HK-2 (cell line): ENCODE measurements around the gene FAM184B.
A peak's percentile ranks its signal among the peaks of the same experiment; 100 is the strongest.

ENCODE experiments used
- DNase-seq: peaks from one replicate; pipeline ENCODE4 v3.0.0-alpha.2; 2018; ENCODE audit not compliant: unreplicated experiment

Gene FAM184B

DNA sequence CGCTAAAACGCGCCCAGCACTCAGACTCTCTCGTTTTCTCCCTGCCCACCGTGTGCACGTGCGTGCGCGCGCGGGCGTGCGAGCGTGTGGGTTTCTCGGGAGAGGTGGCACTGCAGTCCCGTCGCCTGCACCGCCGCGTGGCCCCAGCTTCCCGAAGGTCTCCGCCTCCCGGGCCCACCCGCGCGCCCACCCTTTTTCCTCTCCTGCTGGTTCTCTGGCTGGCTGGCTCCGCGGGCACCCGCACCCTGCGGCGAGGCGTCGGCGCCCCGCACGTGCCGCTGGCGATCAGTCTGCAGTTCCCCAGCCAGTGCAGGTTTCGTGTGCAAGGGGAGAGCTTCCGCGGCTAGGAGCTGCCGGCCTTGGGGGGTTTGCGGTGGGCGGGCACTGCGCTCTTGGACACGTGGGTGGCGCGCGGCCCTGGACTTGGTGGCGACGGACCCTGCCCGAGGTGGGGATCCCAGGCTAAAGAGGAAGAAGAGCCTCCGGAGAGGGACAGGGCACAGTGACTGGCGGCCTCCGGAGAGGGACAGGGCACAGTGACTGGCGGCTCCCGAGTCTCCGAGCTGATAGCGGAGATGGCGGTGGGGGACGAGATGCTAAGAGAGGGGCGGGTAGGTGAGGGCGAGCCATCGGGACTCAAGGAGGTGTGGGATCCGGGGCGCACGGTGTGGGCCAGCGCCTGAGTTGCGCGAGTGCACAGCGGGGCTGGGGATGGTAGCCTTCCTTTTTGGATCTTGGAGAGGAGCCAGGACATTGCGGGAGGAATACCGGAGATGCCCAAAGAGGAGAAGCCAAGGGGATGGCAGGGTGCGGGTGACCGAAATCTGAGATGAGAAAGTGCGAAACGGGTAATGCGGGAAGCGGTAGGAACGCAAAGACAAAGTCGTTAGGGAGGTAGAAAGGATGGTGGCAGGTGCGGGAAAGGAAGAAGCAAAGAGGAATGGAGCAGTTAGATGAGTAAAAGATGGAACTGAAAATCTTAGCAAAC is at the start of gene FAM184B:
Gene FAM184B (minus strand): TSS at position 322 of the 988 bp plus-strand sequence. CDS start 322 bp downstream, outside the sequence.
- DNase-seq, result peak; percentile 35

DNA sequence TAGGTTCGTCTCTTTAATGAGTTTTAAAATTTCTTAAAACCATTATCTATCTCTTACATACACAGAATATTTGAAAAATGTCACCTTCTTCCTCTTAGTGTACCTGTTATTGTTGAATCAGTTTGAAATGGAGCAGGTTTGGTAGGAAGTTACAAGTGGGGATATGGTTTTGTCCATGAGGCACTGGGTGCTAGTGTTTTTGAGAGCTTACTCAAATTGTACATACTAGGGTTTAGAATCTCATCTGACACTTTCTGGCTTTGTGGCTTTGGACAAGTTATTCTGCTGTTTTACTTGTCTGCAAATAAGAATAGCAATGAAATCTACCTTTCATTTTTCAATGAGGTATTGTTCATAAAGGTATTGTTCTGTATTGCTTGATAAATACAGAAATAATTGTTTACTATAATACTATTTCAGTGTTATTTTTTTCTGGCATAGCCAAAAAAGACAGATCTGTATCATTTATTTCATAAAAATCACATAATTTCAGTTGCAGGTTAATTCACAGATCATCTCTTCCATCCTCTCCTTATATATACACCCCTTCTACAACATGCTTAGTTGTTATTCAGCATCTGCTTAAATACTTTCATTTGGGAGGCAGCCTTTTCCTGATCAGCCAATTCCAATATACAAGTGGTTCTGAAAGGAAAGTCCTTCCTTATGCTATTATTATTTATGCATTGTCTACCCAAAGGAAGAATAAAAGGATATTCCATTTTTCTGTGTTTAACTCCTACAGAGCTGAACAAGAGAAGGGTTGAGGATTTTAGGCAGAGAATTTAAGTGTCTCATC is 42.6 kb upstream of the FAM184B start:
- no peak for DNase-seq

DNA sequence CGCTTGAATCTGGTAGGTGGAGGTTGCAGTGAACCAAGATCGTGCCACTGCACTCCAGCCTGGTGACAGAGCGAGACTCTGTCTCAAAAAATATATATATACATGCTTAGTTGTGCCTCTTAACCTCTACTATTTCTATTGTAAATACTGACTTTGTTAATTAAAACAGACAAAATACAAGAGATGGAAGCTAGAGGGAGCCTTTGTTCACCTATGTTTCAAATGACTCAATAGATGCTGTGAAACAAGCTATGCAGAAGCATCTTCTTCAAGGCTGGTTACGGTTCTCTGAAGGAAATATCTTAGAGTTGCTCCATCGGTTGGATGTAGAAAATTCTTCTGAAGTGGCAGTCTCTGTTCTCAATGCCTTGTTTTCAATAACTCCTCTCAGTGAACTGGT is 35.6 kb upstream of the FAM184B start:
- DNase-seq, result no peak

DNA sequence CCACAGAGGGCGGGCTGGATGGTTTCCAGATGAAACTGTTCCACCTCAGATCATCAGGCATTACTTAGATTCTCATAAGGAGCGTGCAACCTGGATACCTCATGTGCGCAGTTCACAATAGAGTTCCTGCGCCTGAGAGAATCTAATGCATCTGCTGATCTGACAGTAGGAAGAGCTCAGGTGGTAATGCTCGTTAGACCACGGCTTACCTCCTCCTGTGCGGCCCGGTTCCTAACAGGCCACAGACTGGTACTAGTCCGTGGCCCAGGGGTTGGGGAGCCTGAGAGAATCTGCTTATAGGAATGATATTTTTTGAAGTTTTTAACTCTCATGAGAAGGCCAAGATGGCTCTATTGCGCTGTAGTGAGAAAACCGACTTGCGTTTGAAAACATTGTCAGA is 34.7 kb upstream of the FAM184B start:
- DNase-seq, result no peak

DNA sequence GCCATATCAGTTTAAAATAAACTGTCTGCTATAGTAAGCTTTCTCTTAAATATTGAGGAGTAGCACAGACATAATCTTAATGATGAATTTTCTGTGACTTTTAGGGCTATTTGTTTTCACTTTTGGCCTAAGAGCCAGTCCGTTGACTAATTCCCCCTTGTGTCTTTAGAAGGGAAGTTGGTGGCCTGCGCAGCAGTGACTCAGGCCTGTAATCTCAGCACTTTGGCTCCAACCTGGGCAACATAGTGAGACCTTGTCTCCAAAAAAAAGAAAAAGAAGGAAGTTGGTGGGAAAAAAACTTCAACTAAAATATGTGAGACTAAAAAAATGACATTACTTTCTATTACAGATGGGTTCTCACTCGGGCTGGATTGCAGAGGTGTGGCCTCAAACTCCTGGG is 32.7 kb upstream of the FAM184B start:
- DNase-seq, result no peak

DNA sequence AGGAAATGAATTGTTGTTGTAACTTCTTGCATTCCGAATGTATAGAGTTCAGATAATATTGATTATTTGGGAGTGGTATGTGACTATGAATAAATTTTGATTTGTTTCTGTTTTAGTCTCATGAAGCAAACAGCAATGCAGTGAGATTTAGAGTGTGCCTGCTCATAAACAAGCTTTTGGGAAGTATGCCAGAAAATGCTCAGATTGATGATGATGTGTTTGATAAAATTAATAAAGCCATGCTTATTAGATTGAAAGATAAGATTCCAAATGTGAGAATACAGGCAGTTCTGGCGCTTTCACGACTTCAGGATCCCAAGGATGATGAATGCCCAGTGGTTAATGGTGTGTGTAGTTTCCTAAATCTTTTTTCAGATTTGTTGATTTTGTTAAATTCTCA is 31.4 kb upstream of the FAM184B start:
- no peak for DNase-seq

DNA sequence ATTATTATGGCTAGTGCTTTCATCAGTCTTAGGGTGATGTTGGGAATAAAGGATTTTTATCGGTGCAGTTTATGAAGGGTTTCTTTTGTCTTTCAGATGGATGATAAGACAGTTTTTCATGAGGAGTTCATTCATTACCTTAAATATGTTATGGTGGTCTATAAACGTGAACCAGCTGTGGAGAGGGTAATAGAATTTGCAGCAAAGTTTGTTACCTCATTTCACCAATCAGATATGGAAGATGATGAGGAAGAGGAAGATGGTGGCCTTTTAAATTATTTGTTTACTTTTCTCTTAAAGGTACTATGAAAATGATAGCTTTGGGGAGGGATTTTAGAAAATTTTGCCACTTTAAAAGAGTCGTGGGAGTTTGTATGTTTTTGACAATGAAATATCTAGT is 30.7 kb upstream of the FAM184B start:
- DNase-seq, result no peak

DNA sequence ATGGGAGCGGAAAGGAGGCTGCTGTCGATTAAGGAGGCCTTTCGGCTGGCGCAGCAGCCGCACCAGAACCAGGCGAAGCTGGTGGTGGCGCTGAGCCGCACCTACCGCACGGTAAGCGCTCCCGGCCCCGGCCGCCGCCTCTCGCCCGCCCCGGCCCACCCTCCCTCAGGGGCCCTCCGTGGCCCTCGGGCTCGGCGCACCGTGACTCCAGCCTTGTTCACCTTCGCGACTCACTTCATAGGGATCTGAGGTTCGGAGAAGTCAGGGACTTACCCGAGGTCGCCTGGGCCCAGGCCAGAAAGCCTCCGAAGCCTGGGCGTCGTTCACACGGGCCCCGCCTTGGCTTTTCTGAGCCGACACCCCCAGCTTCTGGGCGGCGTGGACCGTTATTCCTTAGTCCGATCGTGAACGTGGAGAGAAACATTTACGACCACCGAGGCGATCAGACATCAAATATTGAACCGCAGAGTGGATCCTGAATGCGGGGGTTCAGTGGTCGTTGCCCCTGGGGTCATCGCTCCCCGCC is 29.7 kb upstream of the FAM184B start:
- no peak for DNase-seq

DNA sequence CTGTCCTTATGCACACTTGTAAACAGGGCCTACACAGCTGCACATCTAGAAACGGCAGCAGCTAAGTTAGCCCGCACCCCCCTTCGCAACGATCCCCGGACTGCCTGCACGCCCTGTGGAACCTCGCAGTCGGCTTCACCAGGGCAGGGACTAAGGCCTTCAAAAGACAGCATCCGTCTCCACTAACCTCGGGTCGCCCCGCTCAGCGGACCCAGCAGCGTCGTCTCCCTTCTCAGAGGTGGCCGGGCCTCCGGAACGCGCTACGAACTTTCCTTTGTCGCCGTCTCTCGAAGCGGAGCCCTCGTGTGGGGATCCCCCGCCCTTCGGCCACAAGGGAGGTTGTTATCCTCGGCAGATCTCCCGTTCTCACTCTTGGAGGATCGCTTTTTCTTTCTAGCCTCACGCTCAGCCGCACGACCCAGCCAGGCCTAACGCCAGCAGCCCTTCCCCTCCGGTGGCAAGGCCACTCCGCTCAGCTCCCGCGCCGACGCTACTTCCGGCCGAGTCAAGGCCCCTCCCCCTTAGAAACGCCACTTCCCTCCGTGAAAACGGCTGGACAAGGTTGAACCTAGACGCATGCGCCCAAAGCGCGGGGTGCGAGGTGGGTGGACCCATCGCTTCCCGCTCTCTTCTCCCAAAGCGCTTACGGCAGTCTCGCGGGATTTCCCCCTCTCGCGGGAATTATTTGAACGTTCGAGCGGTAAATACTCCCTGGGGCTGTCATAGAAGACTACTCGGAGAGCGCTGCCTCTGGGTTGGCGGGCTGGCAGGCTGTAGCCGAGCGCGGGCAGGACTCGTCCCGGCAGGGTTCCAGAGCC is 29.0 kb upstream of the FAM184B start, which contains the start of the genes DCAF16 and NCAPG:
Gene DCAF16 (minus strand): TSS at position 498 of the 818 bp plus-strand sequence. CDS start 6,616 bp downstream, outside the sequence.
Gene NCAPG (plus strand): TSS at position 720 of the 818 bp plus-strand sequence. CDS start 99 bp downstream, outside the sequence.
- DNase-seq, result peak; percentile 100

DNA sequence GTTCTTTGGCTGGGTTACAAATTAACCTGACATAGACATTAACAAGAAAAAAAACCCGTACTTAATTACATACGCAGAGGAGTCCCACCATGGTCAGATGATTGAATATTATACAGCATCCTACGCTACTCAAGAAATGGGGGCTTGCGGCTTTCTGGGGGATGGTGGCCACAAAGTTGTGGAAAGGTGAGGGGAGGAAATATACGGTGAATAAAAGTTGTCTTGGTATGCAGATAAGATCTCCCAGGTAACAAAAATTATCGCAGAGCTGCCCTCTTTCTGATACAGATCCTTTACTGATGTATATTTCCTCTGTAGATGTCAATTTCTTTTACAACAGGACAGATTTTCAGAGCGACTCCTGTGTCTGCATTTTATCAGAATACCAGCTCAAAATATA is 28.2 kb upstream of the FAM184B start:
- no peak for DNase-seq

DNA sequence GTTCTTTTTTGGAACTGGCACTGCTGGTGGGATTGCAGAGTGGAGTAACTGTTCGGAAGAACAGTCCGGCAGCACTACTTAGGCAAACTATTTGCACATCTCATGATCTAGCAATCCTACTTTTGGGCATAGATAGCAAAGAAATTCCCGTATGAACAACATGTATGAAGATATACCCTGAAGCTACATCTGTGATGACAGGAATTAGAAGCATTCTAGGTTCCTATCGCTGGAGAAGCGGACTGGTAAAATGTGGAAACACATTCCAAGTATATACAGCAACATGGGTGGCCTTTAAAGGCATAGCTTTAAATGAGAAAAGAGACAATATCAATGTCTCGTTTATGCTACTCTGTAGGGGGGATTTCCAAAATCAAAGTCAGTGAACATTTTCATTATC is 26.0 kb upstream of the FAM184B start:
- DNase-seq, result no peak

DNA sequence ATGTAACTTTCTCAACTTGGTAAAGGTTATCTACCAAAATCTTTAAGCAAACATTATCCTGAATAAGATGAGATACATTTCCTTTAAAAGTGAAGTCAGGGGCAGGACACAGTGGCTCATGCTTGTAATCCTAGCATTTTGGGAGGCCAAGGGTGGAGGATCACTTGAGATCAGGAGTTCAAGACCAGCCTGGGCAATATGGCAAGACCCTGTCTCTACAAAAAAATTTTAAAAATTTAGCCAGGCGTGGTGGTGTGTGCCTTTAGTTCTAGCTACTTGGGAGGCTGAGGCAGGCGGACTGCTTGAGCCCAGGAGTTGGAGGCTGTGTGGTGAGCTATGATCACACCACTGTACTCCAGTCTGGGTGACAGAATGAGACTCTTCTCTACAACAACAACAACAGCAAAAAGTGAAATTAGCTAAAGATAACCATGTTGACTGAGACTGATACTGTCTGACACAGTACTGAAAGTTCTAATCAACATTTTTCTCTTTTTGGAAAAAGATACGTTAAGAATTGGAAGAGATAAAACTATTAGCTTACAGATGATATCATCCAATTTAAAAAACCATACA is 24.2 kb upstream of the FAM184B start:
- no peak for DNase-seq

DNA sequence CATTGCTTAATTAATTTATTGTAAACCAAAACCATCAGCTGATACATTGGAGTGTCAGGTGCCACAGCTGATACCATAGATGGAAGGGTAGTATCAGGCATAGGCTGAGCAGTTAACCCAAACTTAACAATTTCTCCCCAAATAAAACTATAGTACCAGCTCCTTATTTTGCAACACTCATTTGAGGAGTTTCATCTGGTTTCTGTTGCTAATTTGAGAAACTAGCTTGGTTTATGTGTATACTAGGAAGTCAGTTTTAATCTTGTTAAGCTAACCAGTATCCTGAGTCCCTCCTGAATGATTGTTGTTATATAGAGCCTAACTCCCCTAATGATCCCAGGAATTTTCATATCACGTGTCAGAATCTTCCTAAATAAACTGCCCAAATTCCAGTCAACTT is 16.4 kb upstream of the FAM184B start:
- DNase-seq, result no peak

DNA sequence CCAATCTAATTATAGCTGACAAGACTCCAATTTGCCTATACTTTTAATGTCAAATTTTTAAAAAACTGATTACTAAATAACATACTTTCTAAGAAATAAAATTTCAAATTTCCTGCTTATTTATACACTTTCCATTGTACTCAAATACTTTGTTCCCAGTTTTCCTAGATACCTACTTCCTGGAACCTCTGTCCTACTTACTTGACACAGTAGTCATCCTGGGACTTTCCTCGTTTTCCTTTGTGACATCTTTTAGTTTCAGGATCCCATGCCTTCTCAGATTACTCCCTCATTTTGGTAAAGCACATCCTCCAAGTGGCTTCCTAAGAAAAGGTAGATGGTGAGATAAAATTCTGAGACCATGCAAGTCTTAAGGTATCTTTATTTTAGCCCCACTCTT is 13.3 kb upstream of the FAM184B start:
- no peak for DNase-seq

DNA sequence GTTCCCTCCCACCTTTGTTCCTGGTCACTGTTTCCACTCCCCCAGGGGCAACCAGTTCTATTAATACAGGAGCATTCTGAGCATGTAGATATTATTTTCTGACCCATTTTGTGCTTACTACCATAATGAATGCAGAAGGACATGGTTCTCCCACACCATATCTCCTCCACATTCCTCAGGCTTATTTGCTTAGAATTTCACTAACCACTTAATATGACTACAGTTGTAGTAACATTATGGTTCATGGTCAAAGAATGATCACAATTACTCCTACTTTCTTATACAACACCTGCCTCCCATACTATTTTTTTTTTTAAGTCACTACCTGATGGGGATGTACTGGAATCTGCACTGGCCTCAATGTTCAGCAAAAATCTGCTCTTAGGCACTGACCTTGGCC is 7.5 kb upstream of the FAM184B start:
- DNase-seq, result no peak

DNA sequence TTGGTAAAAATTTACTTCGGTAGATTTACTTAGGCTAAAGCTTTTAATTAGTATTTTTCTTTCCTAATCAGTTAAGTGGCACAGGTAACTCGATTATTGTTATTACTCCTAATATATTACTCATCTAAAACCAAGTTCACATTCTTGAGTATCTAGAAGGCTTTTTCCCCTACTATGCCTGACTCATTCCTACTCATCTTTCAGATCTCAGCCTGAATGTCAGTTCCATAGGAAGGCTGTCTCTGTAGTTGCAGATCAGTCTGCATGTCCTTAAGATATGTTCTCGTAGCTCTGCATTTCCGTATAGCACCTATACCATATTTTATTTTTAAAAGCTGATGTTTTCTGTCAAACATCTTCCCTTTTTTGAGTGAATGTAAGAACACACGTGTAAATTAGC is 5.9 kb upstream of the FAM184B start:
- no peak for DNase-seq

DNA sequence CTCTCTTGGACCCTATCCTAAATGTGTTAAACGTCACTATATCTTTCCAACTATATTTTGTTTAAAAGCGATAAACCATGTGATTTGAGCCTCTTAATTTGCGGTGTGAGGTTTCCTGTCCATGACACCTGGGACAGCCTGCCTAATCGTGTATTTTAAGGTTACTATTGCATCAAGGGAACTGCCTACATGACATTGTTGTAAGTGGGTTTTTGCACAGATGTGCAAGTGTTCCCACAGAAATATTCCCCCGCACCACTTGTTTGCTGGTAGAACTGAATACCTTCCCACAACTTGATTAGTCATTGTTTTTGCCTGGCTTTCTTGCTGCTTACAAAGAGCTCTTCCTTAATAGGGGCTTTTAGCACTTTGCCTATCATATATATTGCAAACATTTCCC is 5.1 kb upstream of the FAM184B start:
- no peak for DNase-seq

DNA sequence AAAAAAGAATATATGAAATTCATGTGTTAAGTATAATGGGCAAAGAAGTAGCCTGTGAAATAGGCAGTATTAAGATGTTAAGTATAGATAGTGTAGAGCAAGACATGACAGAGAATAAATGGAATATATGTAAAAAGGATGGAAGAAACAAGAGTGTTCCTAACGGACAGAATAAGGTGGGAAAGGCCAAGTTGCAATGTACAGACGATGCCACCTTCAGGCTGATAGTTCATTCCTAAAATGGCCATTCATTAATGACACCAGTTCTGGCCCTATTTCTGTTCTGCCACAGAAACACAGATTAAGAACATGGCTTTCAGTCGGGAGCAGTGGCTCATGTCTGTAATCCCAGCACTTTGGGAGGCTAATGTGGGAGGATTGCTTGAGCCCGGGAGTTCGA is 4.4 kb upstream of the FAM184B start:
- no peak for DNase-seq

DNA sequence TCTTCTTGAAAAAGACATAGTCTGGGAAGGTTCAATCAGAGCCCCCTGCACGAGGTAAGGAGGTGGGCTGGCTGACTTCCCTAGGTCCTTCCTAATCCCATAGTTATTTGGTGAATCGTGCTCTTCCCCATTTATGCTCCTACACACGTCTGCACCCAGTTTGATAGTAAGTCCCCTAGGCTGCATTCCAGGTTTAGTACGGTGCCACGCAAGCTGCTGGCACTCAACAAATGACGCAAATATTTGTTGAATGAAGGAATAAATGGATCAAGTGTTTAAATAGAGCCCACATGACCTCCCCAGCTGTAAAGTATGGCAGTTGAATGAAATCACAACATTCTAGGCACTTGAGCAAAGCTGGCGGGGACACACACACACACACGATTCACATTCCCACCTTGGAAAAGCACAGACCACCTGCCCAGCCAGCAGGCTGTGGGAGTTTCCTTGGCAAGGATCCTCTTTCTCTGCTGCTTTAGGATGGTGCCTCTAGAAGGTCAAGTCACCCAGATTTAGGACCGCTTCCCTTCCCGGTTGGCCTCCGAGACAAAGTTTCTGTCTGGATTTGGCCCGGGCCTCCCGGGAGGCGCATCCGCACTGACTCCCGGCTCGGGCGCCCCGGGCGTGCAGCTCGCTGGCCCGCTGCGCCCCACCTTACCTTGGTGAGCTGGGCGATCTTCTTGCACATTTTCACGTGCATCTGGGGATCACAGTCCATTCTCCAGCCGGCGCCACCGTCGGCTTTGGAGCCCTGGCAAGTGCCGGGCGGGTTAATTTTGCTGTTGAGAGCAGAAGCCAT is 721 bp downstream of the FAM184B start:
- DNase-seq, result peak; percentile 14

DNA sequence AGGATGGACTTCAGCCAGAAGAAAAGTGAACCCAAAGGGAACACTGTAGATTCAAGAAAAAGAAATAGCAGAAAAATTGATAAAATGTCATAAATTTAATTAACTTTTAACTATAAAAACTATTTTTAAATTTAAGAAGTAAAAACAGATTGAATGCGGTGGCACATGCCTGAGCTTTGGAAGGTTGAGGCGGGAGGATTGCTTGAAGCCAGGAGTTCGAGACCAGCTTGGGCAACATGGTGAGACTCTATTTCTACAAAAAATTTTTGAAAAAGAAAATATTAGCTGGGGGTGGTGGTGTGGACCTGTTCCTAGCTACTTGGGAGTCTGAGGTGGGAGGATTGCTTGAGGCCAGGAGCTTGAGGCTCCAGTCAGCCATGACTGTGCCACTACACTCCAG is 3.0 kb downstream of the FAM184B start:
- no peak for DNase-seq
